Measurements from ENCODE around the gene MMUT. TPM values are rescaled to one million over a fixed set of nuclear protein-coding genes. Genes with fewer than 3 reads are reported as not detected.

MMUT gene
- total RNA-seq, 1 donor from 2014 or later, result 10.9 TPM

- Mint-ChIP-seq H3K36me3 (ENCODE audit: low read depth, unreplicated experiment) (peaks cover 2% of the 10 kb centered on the region), H3K27me3 (ENCODE audit: low read depth, unreplicated experiment) (no peaks in the 10 kb centered on the region), H3K27ac (ENCODE audit: unreplicated experiment) (no peak overlapping the region), H3K9me3 (ENCODE audit: unreplicated experiment) (no peaks in the 10 kb centered on the region), H3K4me1 (ENCODE audit: low read depth, unreplicated experiment) (peaks cover 4% of the 10 kb centered on the region), H3K4me3 (ENCODE audit: unreplicated experiment) (no peak overlapping the region)
- H3K9ac ChIP-seq (ENCODE audit: low read length), result no peak overlapping the region
- H3K36me3 ChIP-seq (ENCODE audit: insufficient read depth, low read length), result peaks cover 18% of the 10 kb centered on the region
- no peaks in the 10 kb centered on the region for H3K9me3 ChIP-seq (ENCODE audit: insufficient read depth, low read depth, low read length)
- H3K27ac ChIP-seq (ENCODE audit: low read depth, low read length), result no peak overlapping the region
- H3K4me3 ChIP-seq (ENCODE audit: insufficient read depth, low read depth, low read length), result no peak overlapping the region
- H4K20me1 ChIP-seq (ENCODE audit: insufficient read depth, low read length), result no peaks in the 10 kb centered on the region
- TF ChIP-seq CTCF (IDR thresholded peaks at IDR 0.05; ENCODE audit: insufficient read depth, low read depth, low read length), result no peak
- no peak for TF ChIP-seq EZH2 (IDR thresholded peaks at IDR 0.05; ENCODE audit: insufficient read depth, low read length)
- no peaks in the 10 kb centered on the region for H3K27me3 ChIP-seq (ENCODE audit: insufficient read depth, low read length)
- no peak for DNase-seq (ENCODE audit: low read depth)
- H3K4me2 ChIP-seq (ENCODE audit: low read length), result no peak overlapping the region
- H2AFZ ChIP-seq (ENCODE audit: low read depth, low read length), result no peak overlapping the region
- no peaks in the 10 kb centered on the region for H3K4me1 ChIP-seq (ENCODE audit: insufficient read depth, low read length)
- H3K79me2 ChIP-seq (ENCODE audit: insufficient read depth, low read length), result peaks cover 6% of the 10 kb centered on the region
- FAIRE-seq, result no peak
Observed at GRCh38 chr6:49454787-49455709, 8.0 kb downstream of the MMUT start.

- Histone ChIP-seq H3K4me2 (ENCODE audit: low read length) (no peak overlapping the region), H3K4me3 (ENCODE audit: insufficient read depth, low read depth, low read length) (no peak overlapping the region), H3K27ac (ENCODE audit: low read depth, low read length) (no peak overlapping the region), H3K9me3 (ENCODE audit: insufficient read depth, low read depth, low read length) (no peaks in the 10 kb centered on the region), H3K27me3 (ENCODE audit: insufficient read depth, low read length) (no peaks in the 10 kb centered on the region), H4K20me1 (ENCODE audit: insufficient read depth, low read length) (no peaks in the 10 kb centered on the region), H2AFZ (ENCODE audit: low read depth, low read length) (no peak overlapping the region), H3K36me3 (ENCODE audit: insufficient read depth, low read length) (peaks cover 21% of the 10 kb centered on the region), H3K4me1 (ENCODE audit: insufficient read depth, low read length) (no peaks in the 10 kb centered on the region), H3K9ac (ENCODE audit: low read length) (no peak overlapping the region), H3K79me2 (ENCODE audit: insufficient read depth, low read length) (no peaks in the 10 kb centered on the region)
- Mint-ChIP-seq H3K36me3 (ENCODE audit: low read depth, unreplicated experiment) (peaks cover 2% of the 10 kb centered on the region), H3K27me3 (ENCODE audit: low read depth, unreplicated experiment) (no peaks in the 10 kb centered on the region), H3K9me3 (ENCODE audit: unreplicated experiment) (no peaks in the 10 kb centered on the region), H3K4me1 (ENCODE audit: low read depth, unreplicated experiment) (peaks cover 4% of the 10 kb centered on the region), H3K4me3 (ENCODE audit: unreplicated experiment) (no peak overlapping the region), H3K27ac (ENCODE audit: unreplicated experiment) (no peak overlapping the region)
- DNase-seq (ENCODE audit: low read depth), result no peak
- no peak for FAIRE-seq
- TF ChIP-seq CTCF (IDR thresholded peaks at IDR 0.05; ENCODE audit: insufficient read depth, low read depth, low read length) (no peak), EZH2 (IDR thresholded peaks at IDR 0.05; ENCODE audit: insufficient read depth, low read length) (no peak)
Observed at GRCh38 chr6:49453221-49453620, 9.8 kb downstream of the MMUT start.

GRCh38 chr6:49430866-49431265 lies 32.2 kb downstream of the MMUT start:
- Mint-ChIP-seq H3K4me3 (ENCODE audit: unreplicated experiment) (no peak overlapping the region), H3K27ac (ENCODE audit: unreplicated experiment) (no peak overlapping the region), H3K4me1 (ENCODE audit: low read depth, unreplicated experiment) (peaks cover 8% of the 10 kb centered on the region), H3K9me3 (ENCODE audit: unreplicated experiment) (no peaks in the 10 kb centered on the region), H3K36me3 (ENCODE audit: low read depth, unreplicated experiment) (peaks cover 2% of the 10 kb centered on the region), H3K27me3 (ENCODE audit: low read depth, unreplicated experiment) (no peaks in the 10 kb centered on the region)
- no peaks in the 10 kb centered on the region for H3K27me3 ChIP-seq (ENCODE audit: insufficient read depth, low read length)
- H3K79me2 ChIP-seq (ENCODE audit: insufficient read depth, low read length), result no peaks in the 10 kb centered on the region
- DNase-seq (ENCODE audit: low read depth) (no peak), FAIRE-seq (no peak)
- no peak overlapping the region for H2AFZ ChIP-seq (ENCODE audit: low read depth, low read length)
- H4K20me1 ChIP-seq (ENCODE audit: insufficient read depth, low read length), result no peaks in the 10 kb centered on the region
- TF ChIP-seq CTCF (IDR thresholded peaks at IDR 0.05; ENCODE audit: insufficient read depth, low read depth, low read length), result no peak
- no peak for TF ChIP-seq EZH2 (IDR thresholded peaks at IDR 0.05; ENCODE audit: insufficient read depth, low read length)
- no peak overlapping the region for H3K9ac ChIP-seq (ENCODE audit: low read length)
- H3K36me3 ChIP-seq (ENCODE audit: insufficient read depth, low read length), result peaks cover 9% of the 10 kb centered on the region
- H3K4me3 ChIP-seq (ENCODE audit: insufficient read depth, low read depth, low read length), result no peak overlapping the region
- peaks cover 9% of the 10 kb centered on the region for H3K4me1 ChIP-seq (ENCODE audit: insufficient read depth, low read length)
- no peaks in the 10 kb centered on the region for H3K9me3 ChIP-seq (ENCODE audit: insufficient read depth, low read depth, low read length)
- H3K27ac ChIP-seq (ENCODE audit: low read depth, low read length), result no peak overlapping the region
- H3K4me2 ChIP-seq (ENCODE audit: low read length), result no peak overlapping the region
